ENCODE results near the gene GNG14. TPM values are rescaled to one million over a fixed set of nuclear protein-coding genes. Genes with fewer than 3 reads are reported as not detected.

Gene GNG14
- total RNA-seq, 1 experiment from 2014 or later, result not detected

GRCh38 chr19:12705169-12705568 is 17.4 kb downstream of the GNG14 start:
- Mint-ChIP-seq H3K27me3 (ENCODE audit: low read depth) (no peaks in the 10 kb centered on the region; the same call in 1 of the 2 replicates), H3K27ac (no peak overlapping the region; a peak in 2 of 7 replicates), H3K9me3 (no peaks in the 10 kb centered on the region; a peak in 1 of 5 replicates), H3K4me3 (no peak overlapping the region), H3K4me1 (peaks cover 7 to 14% of the 10 kb centered on the region in 2 experiments), H3K36me3 (ENCODE audit: insufficient read depth in 1 of 3, low read depth in 3 of 3) (peaks cover 55 to 89% (median 81%) of the 10 kb centered on the region in 3 experiments)
- Histone ChIP-seq H4K8ac (replicated peaks; ENCODE audit: insufficient read length, low read depth, low read length) (no peak overlapping the region), H2AFZ (ENCODE audit: low read length) (no peak overlapping the region), H3K4me1 (ENCODE audit: insufficient read depth, low read length) (no peaks in the 10 kb centered on the region), H3K9me3 (ENCODE audit: control insufficient read depth, low read depth, low read length) (no peaks in the 10 kb centered on the region), H3K23me2 (ENCODE audit: insufficient read length, low read depth, low read length, poor library complexity, severe bottlenecking) (no peaks in the 10 kb centered on the region), H3K4me2 (ENCODE audit: insufficient read depth, insufficient read length, low read length) (no peak overlapping the region), H3K4ac (ENCODE audit: low read depth, low read length) (no peak overlapping the region), H3K23ac (ENCODE audit: insufficient read length, low read depth, low read length) (no peak overlapping the region), H3K27me3 (ENCODE audit: insufficient read depth, low read length) (no peaks in the 10 kb centered on the region), H3K79me2 (ENCODE audit: insufficient read depth, low read length) (no peaks in the 10 kb centered on the region), H3K56ac (ENCODE audit: insufficient read length, low read depth, low read length) (no peak overlapping the region), H2BK5ac (ENCODE audit: insufficient read length, low read length) (no peak overlapping the region), H4K91ac (ENCODE audit: insufficient read length, low read depth, low read length) (no peak overlapping the region), H4K5ac (ENCODE audit: insufficient read length, low read depth, low read length) (no peak overlapping the region), H2BK120ac (ENCODE audit: low read depth, low read length, poor library complexity, severe bottlenecking) (no peak overlapping the region), H2BK12ac (ENCODE audit: insufficient read length, low read depth, low read length) (no peak overlapping the region), H3T11ph (ENCODE audit: low read length) (no peak overlapping the region), H4K20me1 (ENCODE audit: control insufficient read depth, insufficient read depth, insufficient read length) (no peaks in the 10 kb centered on the region), H3K9ac (ENCODE audit: extremely low read depth, insufficient read length, low read length) (no peak overlapping the region), H2BK15ac (ENCODE audit: low read depth, low read length) (no peak overlapping the region), H3K27ac (ENCODE audit: insufficient read length, low read depth, low read length) (no peak overlapping the region), H3K79me1 (ENCODE audit: insufficient read depth, low read depth, low read length, poor library complexity, severe bottlenecking) (no peaks in the 10 kb centered on the region), H3K18ac (ENCODE audit: insufficient read length, low read depth, low read length) (no peak overlapping the region), H2AK5ac (ENCODE audit: insufficient read length, low read length) (no peak overlapping the region), H2BK20ac (ENCODE audit: low read depth, low read length, poor library complexity, severe bottlenecking) (no peak overlapping the region), H3K14ac (ENCODE audit: insufficient read depth, low read length) (no peak overlapping the region)
- no peak for TF ChIP-seq CTCF (conservative IDR thresholded peaks at IDR 0.05)
- no peak for DNase-seq
- WGBS (ENCODE audit: extremely low coverage, insufficient read length, low lambda C conversion rate), result no CpG with 5 or more reads among the region's 13 CpGs
